ENCODE measurements around the gene STIM2.

DNA sequence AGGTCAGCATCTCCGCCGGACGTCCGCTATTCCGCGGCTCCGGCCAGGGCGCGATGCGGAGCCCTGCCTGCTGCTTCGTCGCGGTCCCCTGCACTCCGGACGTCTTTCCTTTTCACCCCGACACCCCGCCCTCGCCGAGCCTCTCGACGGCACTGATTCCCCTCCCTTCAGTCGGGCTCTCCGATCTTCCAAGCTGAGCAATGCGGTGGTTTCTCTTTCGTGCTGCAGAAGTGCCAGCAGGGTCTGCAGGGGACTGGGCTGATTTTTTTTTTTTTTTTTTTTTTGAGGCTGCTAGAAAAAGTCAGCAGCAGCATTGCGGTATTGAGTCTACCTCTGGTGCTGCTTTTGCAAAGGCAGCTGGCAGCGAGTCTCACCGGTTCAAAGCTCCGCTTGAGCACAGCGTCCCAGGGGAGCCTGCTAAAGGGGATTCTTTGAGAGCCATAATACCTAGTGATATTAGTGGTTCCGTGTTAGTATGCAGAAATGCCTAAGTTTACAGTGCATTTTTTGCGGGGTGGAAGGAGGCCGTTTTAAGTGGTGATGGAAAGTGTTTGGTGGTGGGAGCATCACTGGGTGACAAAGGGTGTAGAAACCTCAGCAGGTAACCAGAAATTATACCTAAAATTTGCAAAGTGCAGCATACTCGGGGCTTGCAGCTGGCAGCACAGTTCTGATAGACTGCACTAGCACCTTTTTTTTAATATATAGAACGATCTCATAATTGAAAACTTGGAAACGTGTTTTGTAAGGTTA is 969 bp downstream of the STIM2 start:
- TF ChIP-seq, protein P1, sequence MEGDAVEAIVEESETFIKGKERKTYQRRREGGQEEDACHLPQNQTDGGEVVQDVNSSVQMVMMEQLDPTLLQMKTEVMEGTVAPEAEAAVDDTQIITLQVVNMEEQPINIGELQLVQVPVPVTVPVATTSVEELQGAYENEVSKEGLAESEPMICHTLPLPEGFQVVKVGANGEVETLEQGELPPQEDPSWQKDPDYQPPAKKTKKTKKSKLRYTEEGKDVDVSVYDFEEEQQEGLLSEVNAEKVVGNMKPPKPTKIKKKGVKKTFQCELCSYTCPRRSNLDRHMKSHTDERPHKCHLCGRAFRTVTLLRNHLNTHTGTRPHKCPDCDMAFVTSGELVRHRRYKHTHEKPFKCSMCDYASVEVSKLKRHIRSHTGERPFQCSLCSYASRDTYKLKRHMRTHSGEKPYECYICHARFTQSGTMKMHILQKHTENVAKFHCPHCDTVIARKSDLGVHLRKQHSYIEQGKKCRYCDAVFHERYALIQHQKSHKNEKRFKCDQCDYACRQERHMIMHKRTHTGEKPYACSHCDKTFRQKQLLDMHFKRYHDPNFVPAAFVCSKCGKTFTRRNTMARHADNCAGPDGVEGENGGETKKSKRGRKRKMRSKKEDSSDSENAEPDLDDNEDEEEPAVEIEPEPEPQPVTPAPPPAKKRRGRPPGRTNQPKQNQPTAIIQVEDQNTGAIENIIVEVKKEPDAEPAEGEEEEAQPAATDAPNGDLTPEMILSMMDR (optimal IDR thresholded peaks at IDR 0.05 in 1 of 3, IDR thresholded peaks at IDR 0.05 in 1 of 3, conservative IDR thresholded peaks at IDR 0.05 in 1 of 3; ENCODE audit: extremely low read depth in 1 of 3, insufficient read depth in 2 of 3, low read length in 3 of 3), result no peak
- no peak for TF ChIP-seq EZH2 (IDR thresholded peaks at IDR 0.05; ENCODE audit: low read length)

All from keratinocyte (primary cell).